AG09319 (cell line): ENCODE measurements around the gene DNASE1L1.

Source experiments
- DNase-seq: peaks from one replicate; pipeline ENCODE4 v3.0.0-alpha.2; 2010; ENCODE audit warnings: low read depth; ENCODE audit errors: extremely low read depth
- CTCF ChIP-seq: IDR thresholded peaks from 2 replicates; pipeline ENCODE4 v1.5.1; 2011; ENCODE audit warnings: low read depth, mild to moderate bottlenecking, inconsistent platforms, low read length, moderate library complexity

The DNASE1L1 gene

GRCh38 chrX:154365997-154366665 lies 42.9 kb downstream of the DNASE1L1 start:
- DNase-seq = no peak
- no peak for TF ChIP-seq CTCF

- DNase-seq = no peak
- no peak for TF ChIP-seq CTCF
Observed at GRCh38 chrX:154365052-154365600, 43.9 kb downstream of the DNASE1L1 start.

- no peak for TF ChIP-seq CTCF
- no peak for DNase-seq
Observed at GRCh38 chrX:154363706-154364439, 45.2 kb downstream of the DNASE1L1 start.

GRCh38 chrX:154362085-154362742 lies 46.8 kb downstream of the DNASE1L1 start:
- TF ChIP-seq CTCF = no peak
- no peak for DNase-seq

GRCh38 chrX:154360155-154360713 lies 48.8 kb downstream of the DNASE1L1 start:
- no peak for DNase-seq
- no peak for TF ChIP-seq CTCF

GRCh38 chrX:154359362-154360154 lies 49.5 kb downstream of the DNASE1L1 start:
- no peak for TF ChIP-seq CTCF
- DNase-seq = no peak
